Testis (tissue), 3 donors: ENCODE measurements around the gene PLA2G4A. TPM values are rescaled to one million over a fixed set of nuclear protein-coding genes. Genes with fewer than 3 reads are reported as not detected.
A peak's percentile ranks its signal among the peaks of the same experiment; 100 is the strongest.

Experiments used
- DNase-seq: peaks from one replicate; pipeline ENCODE4 v3.0.0-alpha.2; 2019
- H3K27ac ChIP-seq, 2 donors: fragments of 200-600 bp; sonication (generic); one replicate each; pipeline ENCODE4 v1.5.1; 2019
- H3K27me3 ChIP-seq: fragments of 200-600 bp; sonication (generic); one replicate; pipeline ENCODE4 v1.5.1; 2019
- H3K36me3 ChIP-seq: fragments of 200-600 bp; sonication (generic); one replicate; pipeline ENCODE4 v1.5.1; 2017; ENCODE audit warnings: low read depth; ENCODE audit errors: missing control alignments
- H3K4me1 ChIP-seq: fragments of 200-600 bp; sonication (generic); one replicate; pipeline ENCODE4 v1.5.1; 2019
- H3K4me3 ChIP-seq, 2 donors: fragments of 200-600 bp; sonication (generic); one replicate each; pipeline ENCODE4 v1.5.1; 2017 to 2019
- H3K9me3 ChIP-seq: fragments of 200-600 bp; sonication (generic); one replicate; pipeline ENCODE4 v1.5.1; 2017
- POLR2A ChIP-seq: fragments of 450-650 bp; IDR thresholded peaks from one replicate; pipeline ENCODE4 v1.6.1; 2017; ENCODE audit warnings: antibody characterized with exemption, mild to moderate bottlenecking, moderate library complexity
- WGBS, 2 donors: methylation state at CpG; one replicate each; pipeline ENCODE4 v1.1.5; 2018; 5-methylcytosine and 5-hydroxymethylcytosine counted together
- intact Hi-C: fragments of 100-400 bp; cut with DNase I; formaldehyde crosslinking; loops from one replicate; pipeline ENCODE4 v1.15.1; 2023; ENCODE audit warnings: low total_unique reads
- polyA plus RNA-seq: library from polyadenylated mRNA; stranded (reverse); fragments of 350-450 nt; fragmentation: Illumina TruSeq; extraction: RNeasy Lipid Tissue Mini Kit (QIAGEN cat#74804); gene quantifications from one replicate; pipeline ENCODE4 v1.2.3, GENCODE V29; 2014; ENCODE audit warnings: low read depth, low replicate concordance; ENCODE audit not compliant: insufficient read depth
- total RNA-seq, 2 donors: library from RNA; depleted of rRNA; stranded (reverse); fragments of >200 nt; gene quantifications; one replicate each; pipeline ENCODE4 v1.2.3, GENCODE V29; 2016
- TF ChIP-seq, protein P1 (sequence below), 3 experiments: fragments of 450-650 bp in 2 of 3; fragments of 200-600 bp in 1 of 3; sonication (generic) in 1 of 3; IDR thresholded peaks; one replicate each; pipeline ENCODE4 v1.5.1; 2016 to 2019; ENCODE audit warnings: antibody characterized with exemption in 3 of 3, mild to moderate bottlenecking in 2 of 3, moderate library complexity in 1 of 3

Gene PLA2G4A
- total and polyA plus RNA-seq, 3 donors from 2014 or later, result 4.9 to 6.4 (median 6.4) TPM

DNA sequence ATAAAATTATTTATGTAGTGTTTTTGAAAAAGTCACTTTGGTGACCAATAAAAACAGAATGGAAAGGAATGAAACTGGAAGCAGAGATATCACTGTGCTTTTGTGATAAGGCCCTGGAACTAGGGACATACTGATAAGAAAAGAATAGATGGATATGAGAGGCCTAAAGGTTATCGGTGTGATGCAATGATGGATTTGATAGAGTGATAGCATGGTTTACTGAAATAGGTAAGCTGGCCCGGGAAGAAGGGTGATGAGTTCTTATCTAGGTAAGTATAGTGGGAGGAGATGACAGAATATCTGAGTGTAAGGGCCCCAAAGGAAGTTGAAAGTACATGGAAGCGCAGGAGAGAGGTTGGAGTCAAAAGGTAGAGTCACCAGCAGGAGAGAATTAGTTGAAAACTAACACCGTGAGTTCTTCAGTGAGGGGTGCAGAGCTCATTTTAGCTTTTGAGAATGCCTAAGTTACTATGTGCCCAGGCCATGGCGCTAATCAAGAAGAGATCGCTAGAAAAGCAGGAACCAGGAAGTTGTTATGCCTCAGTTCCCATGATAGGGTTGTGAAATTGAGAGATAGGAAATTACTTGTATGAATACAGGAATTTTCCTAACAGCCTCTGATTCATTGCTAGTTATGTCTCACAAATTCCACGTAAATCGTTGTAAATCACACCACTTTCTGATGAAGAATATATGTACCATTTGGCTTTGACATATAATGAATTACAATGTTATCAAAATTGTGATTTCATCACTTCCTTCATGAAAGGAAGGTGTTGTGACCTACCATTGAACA is 115.3 kb downstream of the PLA2G4A start:
- no peak for DNase-seq
- Histone ChIP-seq H3K4me3 (no peak overlapping the region), H3K4me1 (no peaks in the 10 kb centered on the region), H3K36me3 (no peaks in the 10 kb centered on the region), H3K27ac (no peak overlapping the region), H3K27me3 (no peaks in the 10 kb centered on the region), H3K9me3 (no peaks in the 10 kb centered on the region)
- intact Hi-C loops, result no loop called here
- WGBS, 2 donors, result 85 to 92% methylated on average over 8 of the region's 8 CpGs
- TF ChIP-seq POLR2A, result no peak
- TF ChIP-seq, protein P1, sequence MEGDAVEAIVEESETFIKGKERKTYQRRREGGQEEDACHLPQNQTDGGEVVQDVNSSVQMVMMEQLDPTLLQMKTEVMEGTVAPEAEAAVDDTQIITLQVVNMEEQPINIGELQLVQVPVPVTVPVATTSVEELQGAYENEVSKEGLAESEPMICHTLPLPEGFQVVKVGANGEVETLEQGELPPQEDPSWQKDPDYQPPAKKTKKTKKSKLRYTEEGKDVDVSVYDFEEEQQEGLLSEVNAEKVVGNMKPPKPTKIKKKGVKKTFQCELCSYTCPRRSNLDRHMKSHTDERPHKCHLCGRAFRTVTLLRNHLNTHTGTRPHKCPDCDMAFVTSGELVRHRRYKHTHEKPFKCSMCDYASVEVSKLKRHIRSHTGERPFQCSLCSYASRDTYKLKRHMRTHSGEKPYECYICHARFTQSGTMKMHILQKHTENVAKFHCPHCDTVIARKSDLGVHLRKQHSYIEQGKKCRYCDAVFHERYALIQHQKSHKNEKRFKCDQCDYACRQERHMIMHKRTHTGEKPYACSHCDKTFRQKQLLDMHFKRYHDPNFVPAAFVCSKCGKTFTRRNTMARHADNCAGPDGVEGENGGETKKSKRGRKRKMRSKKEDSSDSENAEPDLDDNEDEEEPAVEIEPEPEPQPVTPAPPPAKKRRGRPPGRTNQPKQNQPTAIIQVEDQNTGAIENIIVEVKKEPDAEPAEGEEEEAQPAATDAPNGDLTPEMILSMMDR (IDR thresholded peaks at IDR 0.05), result no peak

DNA sequence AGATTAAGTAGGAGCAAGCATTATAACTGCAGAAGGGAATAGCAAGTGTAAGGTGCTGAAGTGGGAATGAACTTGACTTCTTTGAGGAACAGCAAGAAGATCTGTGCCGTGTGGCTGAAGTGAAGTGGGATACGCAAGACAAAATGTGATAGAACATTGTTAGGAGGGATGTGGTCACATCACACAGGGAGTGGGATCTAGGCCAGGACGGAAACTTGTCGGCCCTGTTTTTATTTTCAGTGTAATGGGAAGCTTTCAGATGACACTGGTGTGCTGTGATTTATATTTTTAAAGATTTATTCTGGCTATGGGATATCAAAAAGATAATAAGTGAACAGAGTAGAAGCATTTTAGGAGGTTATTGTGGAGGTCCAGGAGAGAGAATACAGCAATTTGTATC is 116.4 kb downstream of the PLA2G4A start:
- no peak overlapping the region for H3K4me3 ChIP-seq
- DNase-seq, result no peak
- H3K9me3 ChIP-seq, result no peaks in the 10 kb centered on the region
- H3K27ac ChIP-seq, result no peak overlapping the region
- WGBS, 2 donors, result 90 to 93% methylated on average over 4 of the region's 4 CpGs
- H3K27me3 ChIP-seq, result no peaks in the 10 kb centered on the region
- TF ChIP-seq, protein P1 (IDR thresholded peaks at IDR 0.05), result no peak
- TF ChIP-seq POLR2A, result no peak
- H3K4me1 ChIP-seq, result no peaks in the 10 kb centered on the region
- no peaks in the 10 kb centered on the region for H3K36me3 ChIP-seq
- intact Hi-C loops, result no loop called here

DNA sequence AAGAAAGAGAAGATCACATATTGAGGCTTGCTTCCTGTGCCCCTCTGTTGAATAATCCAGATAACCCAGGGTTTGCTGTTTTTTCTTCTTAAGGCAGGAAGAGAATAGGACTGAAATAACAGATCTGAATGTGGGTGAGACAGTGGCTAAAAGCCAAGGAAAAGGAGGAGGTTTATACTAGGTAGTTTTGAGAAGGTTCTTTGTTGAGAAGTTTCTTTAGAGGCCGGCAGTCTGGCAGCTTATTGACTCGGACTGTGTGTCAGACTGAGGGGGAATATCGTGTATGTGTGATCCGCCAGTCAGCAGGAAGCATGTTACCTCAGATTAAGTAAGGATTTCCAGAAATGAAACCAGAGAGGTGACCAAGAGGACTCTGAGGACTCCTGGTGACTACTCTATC is 119.8 kb downstream of the PLA2G4A start:
- H3K4me1 ChIP-seq, result no peaks in the 10 kb centered on the region
- no peaks in the 10 kb centered on the region for H3K9me3 ChIP-seq
- no peak for TF ChIP-seq POLR2A
- TF ChIP-seq, protein P1 (IDR thresholded peaks at IDR 0.05), result no peak
- 69 to 73% methylated on average over 4 of the region's 4 CpGs for WGBS, 2 donors
- no peaks in the 10 kb centered on the region for H3K36me3 ChIP-seq
- no peak for DNase-seq
- H3K27me3 ChIP-seq, result no peaks in the 10 kb centered on the region
- H3K27ac ChIP-seq, result peak overlapping the region in 1 of 2 donors; percentile 33
- intact Hi-C loops, result no loop called here
- no peak overlapping the region for H3K4me3 ChIP-seq

DNA sequence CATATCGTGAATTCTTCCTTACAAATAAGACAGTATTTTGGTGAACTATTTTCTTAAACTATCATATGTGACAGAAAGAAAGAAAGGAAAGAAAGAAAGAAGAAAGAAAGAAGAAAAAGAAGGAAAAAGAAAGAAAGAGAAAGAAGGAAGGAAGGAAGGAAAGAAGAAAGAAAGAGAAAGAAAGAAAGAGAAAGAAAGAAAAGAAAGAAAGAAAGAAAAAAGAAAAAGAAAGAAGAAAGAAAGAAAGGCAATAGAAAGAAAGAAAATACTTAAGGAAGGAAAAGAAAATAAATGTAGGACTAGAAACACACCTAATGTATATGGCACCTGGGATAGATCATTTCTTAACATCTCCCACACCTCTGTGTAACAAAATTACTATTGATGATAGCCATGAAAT is 120.4 kb downstream of the PLA2G4A start:
- TF ChIP-seq POLR2A, result no peak
- TF ChIP-seq, protein P1 (IDR thresholded peaks at IDR 0.05), result no peak
- 48 to 61% methylated on average over 1 of the region's 1 CpG for WGBS, 2 donors
- no peaks in the 10 kb centered on the region for H3K36me3 ChIP-seq

DNA sequence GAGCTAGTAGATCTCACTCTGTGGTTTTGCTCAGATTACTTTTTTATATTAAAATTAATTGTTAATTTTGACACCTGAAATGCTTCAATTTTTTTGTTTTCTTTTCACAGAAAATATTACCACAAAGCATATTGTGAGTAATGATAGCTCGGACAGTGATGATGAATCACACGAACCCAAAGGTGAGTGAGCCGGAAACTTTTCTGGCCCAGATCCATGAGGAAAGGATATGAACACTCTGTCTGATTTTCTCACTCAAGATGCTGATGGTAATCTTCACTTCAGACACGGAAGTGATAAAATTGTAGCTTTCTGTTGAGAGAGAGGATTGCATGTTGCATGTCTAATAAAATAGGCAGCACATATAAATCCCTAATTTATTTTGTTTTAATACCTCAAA is 121.8 kb downstream of the PLA2G4A start:
- H3K4me3 ChIP-seq, result no peak overlapping the region
- no peaks in the 10 kb centered on the region for H3K27me3 ChIP-seq
- no peaks in the 10 kb centered on the region for H3K36me3 ChIP-seq
- TF ChIP-seq POLR2A, result no peak
- TF ChIP-seq, protein P1 (IDR thresholded peaks at IDR 0.05), result no peak
- H3K27ac ChIP-seq, result no peak overlapping the region
- H3K4me1 ChIP-seq, result no peaks in the 10 kb centered on the region
- WGBS, 2 donors, result 80 to 86% methylated on average over 4 of the region's 4 CpGs
- H3K9me3 ChIP-seq, result no peaks in the 10 kb centered on the region
- no peak for DNase-seq
- intact Hi-C loops, result no loop called here

More for the DNA sequence above, 120.4 kb downstream of the PLA2G4A start:
- no peaks in the 10 kb centered on the region for H3K27me3 ChIP-seq
- no peaks in the 10 kb centered on the region for H3K4me1 ChIP-seq
- no peak overlapping the region for H3K4me3 ChIP-seq
- intact Hi-C loops, result no loop called here
- no peak for DNase-seq
- H3K9me3 ChIP-seq, result no peaks in the 10 kb centered on the region
- H3K27ac ChIP-seq, result no peak overlapping the region
